IMR-90 (cell line): ENCODE results near the gene SAMHD1.

ENCODE experiments used
- CTCF ChIP-seq: conservative IDR thresholded peaks from 2 replicates; pipeline ENCODE4 v1.5.1; 2012; ENCODE audit warnings: mild to moderate bottlenecking, low read depth, low read length, improper control_type of control experiment
- MAZ ChIP-seq: IDR thresholded peaks from 2 replicates; pipeline ENCODE4 v1.6.1; 2012; ENCODE audit warnings: low read depth, mild to moderate bottlenecking, low read length, improper control_type of control experiment, moderate library complexity, borderline replicate concordance
- MXI1 ChIP-seq: IDR thresholded peaks from 2 replicates; pipeline ENCODE4 v1.6.1; 2012; ENCODE audit warnings: low read depth, mild to moderate bottlenecking, low read length, moderate library complexity, borderline replicate concordance
- RCOR1 ChIP-seq: IDR thresholded peaks from 2 replicates; pipeline ENCODE4 v1.6.1; 2012; ENCODE audit warnings: mild to moderate bottlenecking, low read length, improper control_type of control experiment; ENCODE audit not compliant: insufficient replicate concordance
- RFX5 ChIP-seq: IDR thresholded peaks from 2 replicates; pipeline ENCODE4 v1.8.0; 2012; ENCODE audit warnings: low read depth, mild to moderate bottlenecking, low read length, moderate library complexity

- no peak for TF ChIP-seq CTCF
- TF ChIP-seq RFX5: no peak
- no peak for TF ChIP-seq MXI1
- TF ChIP-seq RCOR1: no peak
- no peak for TF ChIP-seq MAZ
Observed at GRCh38 chr20:36890586-36890985, 60.9 kb downstream of the SAMHD1 start.
